Peyer's patch (tissue), 4 donors: ENCODE results near the gene TMEM256. TPM values are rescaled to one million over a fixed set of nuclear protein-coding genes. Genes with fewer than 3 reads are reported as not detected.

ENCODE experiments used
- DNase-seq, 3 donors: peaks; one replicate each; pipeline ENCODE4 v3.0.0-alpha.2; 2017 to 2019
- H3K27ac ChIP-seq, 4 donors: fragments of 200-600 bp; sonication (generic); one replicate each; pipeline ENCODE4 v1.5.1; 2016 to 2019
- H3K27me3 ChIP-seq, 2 donors: fragments of 200-600 bp; sonication (generic); one replicate each; pipeline ENCODE4 v1.5.1; 2019
- H3K36me3 ChIP-seq, 3 donors: fragments of 200-600 bp; sonication (generic); one replicate each; pipeline ENCODE4 v1.5.1; 2016 to 2019
- H3K4me1 ChIP-seq, 4 donors: fragments of 200-600 bp; sonication (generic); one replicate each; pipeline ENCODE4 v1.5.1; 2016 to 2019
- H3K4me3 ChIP-seq, 4 donors: fragments of 200-600 bp; sonication (generic); 1 replicate in 3 of 4; 2 replicates in 1 of 4; pipeline ENCODE4 v1.5.1; 2016 to 2019; ENCODE audit warnings: mild to moderate bottlenecking in 1 of 4
- H3K9me3 ChIP-seq, 4 donors: fragments of 200-600 bp; sonication (generic); one replicate each; pipeline ENCODE4 v1.5.1; 2016 to 2019; ENCODE audit warnings: mild to moderate bottlenecking in 1 of 4
- POLR2A ChIP-seq, 2 donors: fragments of 450-650 bp; IDR thresholded peaks; one replicate each; pipeline ENCODE4 v1.5.1; 2017; ENCODE audit warnings: antibody characterized with exemption in 2 of 2, mild to moderate bottlenecking in 2 of 2, moderate library complexity in 2 of 2
- total RNA-seq, 4 donors: library from RNA; depleted of rRNA; stranded (reverse); fragments of >200 nt; gene quantifications; one replicate each; pipeline ENCODE4 v1.1.0, GENCODE V29; 2016
- TF ChIP-seq, protein P1 (sequence below), 6 experiments: fragments of 450-650 bp in 4 of 6; fragments of 200-600 bp in 2 of 6; sonication (generic) in 1 of 6; IDR thresholded peaks; one replicate each; pipeline ENCODE4 v1.5.1; 2017 to 2019; ENCODE audit warnings: antibody characterized with exemption in 6 of 6, mild to moderate bottlenecking in 3 of 6, moderate library complexity in 1 of 6

TMEM256 gene
- total RNA-seq, 4 donors from 2014 or later = 37.1 to 334 (median 126) TPM

DNA sequence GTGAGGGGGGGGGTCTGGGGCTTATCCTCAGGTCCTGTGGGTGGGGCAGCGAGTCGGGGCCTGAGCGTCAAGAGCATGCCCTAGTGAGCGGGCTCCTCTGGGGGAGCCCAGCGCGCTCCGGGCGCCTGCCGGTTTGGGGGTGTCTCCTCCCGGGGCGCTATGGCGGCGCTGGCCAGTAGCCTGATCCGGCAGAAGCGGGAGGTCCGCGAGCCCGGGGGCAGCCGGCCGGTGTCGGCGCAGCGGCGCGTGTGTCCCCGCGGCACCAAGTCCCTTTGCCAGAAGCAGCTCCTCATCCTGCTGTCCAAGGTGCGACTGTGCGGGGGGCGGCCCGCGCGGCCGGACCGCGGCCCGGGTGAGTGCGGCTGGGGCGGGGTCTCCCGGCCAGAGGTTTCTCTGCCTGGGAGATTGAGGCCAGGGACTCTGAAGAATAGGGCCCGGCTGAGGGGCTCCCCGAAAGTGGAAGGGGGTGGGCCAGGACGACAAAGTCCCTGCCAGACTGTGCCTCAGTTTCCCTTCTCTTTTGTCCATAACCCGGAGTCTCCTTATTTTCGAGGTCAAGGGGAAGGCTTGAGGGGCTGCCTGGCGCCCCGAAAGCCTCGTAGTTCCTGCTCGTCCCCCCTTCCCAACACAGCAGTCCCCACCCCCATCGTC, 35.7 kb upstream of the TMEM256 start, which contains the start of gene FGF11:
TSS of gene FGF11 (plus strand) at position 51 of the 651 bp plus-strand sequence. CDS start at position 160, 109 bp downstream.
- Histone ChIP-seq H3K4me1 (peaks cover 8 to 48% (median 30%) of the 10 kb centered on the region in 4 donors), H3K36me3 (no peaks in the 10 kb centered on the region), H3K4me3 (peak within 1 kb of the TSS; percentile 3 to 76 (median 55)), H3K27ac (peak within 1 kb of the TSS in 1 of 4 donors; percentile 78), H3K9me3 (no peaks in the 10 kb centered on the region), H3K27me3 (peaks cover 0 to 19% of the 10 kb centered on the region in 2 donors)
- no peak for DNase-seq
- no peak for TF ChIP-seq POLR2A (IDR thresholded peaks at IDR 0.05)
- TF ChIP-seq, protein P1, sequence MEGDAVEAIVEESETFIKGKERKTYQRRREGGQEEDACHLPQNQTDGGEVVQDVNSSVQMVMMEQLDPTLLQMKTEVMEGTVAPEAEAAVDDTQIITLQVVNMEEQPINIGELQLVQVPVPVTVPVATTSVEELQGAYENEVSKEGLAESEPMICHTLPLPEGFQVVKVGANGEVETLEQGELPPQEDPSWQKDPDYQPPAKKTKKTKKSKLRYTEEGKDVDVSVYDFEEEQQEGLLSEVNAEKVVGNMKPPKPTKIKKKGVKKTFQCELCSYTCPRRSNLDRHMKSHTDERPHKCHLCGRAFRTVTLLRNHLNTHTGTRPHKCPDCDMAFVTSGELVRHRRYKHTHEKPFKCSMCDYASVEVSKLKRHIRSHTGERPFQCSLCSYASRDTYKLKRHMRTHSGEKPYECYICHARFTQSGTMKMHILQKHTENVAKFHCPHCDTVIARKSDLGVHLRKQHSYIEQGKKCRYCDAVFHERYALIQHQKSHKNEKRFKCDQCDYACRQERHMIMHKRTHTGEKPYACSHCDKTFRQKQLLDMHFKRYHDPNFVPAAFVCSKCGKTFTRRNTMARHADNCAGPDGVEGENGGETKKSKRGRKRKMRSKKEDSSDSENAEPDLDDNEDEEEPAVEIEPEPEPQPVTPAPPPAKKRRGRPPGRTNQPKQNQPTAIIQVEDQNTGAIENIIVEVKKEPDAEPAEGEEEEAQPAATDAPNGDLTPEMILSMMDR (IDR thresholded peaks at IDR 0.05) = no peak

DNA sequence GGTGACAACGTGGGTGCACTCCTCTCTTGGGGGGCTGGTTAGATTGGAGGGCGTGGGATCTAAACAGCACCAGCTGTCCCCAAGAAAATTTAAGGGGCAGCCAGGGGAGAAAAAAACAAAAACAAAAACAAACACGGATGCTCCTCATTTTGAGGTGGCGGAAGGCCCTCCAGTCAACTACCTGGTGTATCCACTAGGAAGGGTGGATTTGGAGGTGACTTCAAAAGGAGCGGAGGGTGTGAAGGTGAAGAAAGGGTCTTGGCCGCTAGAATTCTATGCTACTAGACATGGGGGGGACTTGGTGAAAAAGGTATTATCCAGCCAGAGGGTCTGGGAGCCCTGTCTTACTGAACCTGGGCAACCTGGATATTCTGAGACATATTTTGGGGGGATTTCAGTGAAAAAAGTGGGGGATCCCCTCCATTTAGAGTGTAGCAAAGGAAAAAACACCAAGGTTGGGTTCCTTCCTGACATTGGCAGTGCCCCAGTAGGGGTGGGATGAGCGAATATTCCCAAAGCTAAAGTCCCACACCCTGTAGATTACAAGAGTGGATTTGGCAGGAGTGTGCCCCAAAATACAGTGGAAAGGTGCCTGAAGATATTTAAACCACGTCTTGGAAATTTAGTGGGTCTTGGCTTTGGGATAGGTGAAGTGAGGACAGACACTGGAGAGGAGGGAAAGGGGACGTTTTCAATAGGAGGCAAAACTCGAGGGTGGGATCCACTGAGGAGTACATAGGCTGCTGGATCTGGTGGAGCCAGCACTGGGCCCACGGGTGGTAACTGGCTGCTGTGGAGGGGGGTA, 35.0 kb upstream of the TMEM256 start:
- no peak for DNase-seq
- peaks cover 8 to 48% (median 30%) of the 10 kb centered on the region in 4 donors for H3K4me1 ChIP-seq
- peak overlapping the region in 1 of 4 donors; percentile 42 for H3K27ac ChIP-seq
- H3K4me3 ChIP-seq = peak overlapping the region in 1 of 4 donors; percentile 67
- H3K9me3 ChIP-seq = no peaks in the 10 kb centered on the region
- TF ChIP-seq POLR2A (IDR thresholded peaks at IDR 0.05) = no peak
- TF ChIP-seq, protein P1 (IDR thresholded peaks at IDR 0.05) = no peak
- H3K36me3 ChIP-seq = no peaks in the 10 kb centered on the region
- H3K27me3 ChIP-seq = peaks cover 0 to 19% of the 10 kb centered on the region in 2 donors

DNA sequence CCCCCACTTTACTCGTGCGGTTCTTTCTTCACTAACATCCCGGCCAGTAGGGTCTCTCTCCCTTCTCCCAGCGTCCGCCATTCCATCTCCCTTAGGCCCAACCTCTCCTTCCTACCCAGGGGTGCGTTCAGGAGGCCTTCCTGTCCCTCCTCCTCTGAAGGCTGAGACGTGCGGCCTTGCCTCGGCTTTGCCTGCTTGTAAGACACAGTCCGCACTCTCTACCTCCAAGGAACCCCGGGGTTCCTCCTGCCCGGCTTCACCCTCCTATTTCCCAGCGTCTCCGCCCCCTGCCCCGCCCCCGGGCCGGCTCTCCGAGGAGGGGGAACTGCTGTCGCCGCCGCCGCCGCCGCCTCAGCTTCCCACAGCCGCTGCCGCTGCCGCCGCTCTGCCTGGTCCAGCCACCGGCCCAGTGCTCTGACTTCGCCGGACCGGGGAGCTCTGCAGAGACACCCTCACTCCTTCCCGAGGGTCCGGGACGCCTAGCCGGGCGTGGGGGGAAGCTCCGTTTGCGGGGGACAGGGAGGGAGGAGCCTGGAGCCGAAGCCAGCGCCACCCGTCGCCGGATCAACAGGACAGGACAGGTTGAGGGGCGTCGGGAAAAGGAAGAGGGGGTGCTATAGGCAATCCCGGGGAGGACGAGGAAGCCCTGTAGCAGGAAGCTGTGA, 34.2 kb upstream of the TMEM256 start:
- H3K4me3 ChIP-seq = peak overlapping the region in 3 of 4 donors; percentile 36 to 76 (median 67)
- H3K9me3 ChIP-seq = no peaks in the 10 kb centered on the region
- peaks cover 0 to 19% of the 10 kb centered on the region in 2 donors for H3K27me3 ChIP-seq
- no peaks in the 10 kb centered on the region for H3K36me3 ChIP-seq
- peak overlapping the region in 1 of 4 donors; percentile 78 for H3K27ac ChIP-seq
- DNase-seq = peak; percentile 53 to 73 (median 68)
- TF ChIP-seq, protein P1 (IDR thresholded peaks at IDR 0.05) = no peak
- TF ChIP-seq POLR2A (IDR thresholded peaks at IDR 0.05) = no peak
- H3K4me1 ChIP-seq = peaks cover 8 to 48% (median 30%) of the 10 kb centered on the region in 4 donors

DNA sequence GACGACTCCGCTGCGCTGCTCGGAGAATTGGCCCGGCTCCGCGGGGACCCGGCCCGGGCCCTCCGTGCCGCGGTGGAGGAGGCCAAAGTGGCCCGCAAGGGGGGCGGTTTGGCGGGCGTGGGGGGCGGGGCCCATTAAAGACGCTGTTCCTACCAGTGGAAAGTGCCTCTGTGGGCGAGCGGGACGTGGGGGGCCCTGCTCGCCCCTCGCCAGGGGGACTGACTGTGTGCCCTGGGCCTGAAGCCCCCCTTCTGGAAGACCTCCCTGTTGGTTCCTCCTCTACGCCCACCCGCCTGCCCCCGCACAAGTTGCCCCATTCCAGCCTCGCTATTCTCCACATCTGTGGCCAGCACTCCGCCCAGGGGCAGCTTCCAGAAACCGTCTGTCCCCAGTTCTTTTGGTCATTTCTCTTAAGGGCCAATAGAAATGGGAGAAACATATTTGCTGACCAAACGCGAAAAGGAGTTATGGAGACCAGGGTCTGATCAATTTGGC, 33.5 kb upstream of the TMEM256 start:
- Histone ChIP-seq H3K36me3 (no peaks in the 10 kb centered on the region), H3K27me3 (peaks cover 0 to 19% of the 10 kb centered on the region in 2 donors), H3K9me3 (no peaks in the 10 kb centered on the region), H3K4me1 (peaks cover 8 to 48% (median 30%) of the 10 kb centered on the region in 4 donors), H3K27ac (peak overlapping the region in 3 of 4 donors; percentile 78 to 88 (median 80)), H3K4me3 (peak overlapping the region in 3 of 4 donors; percentile 49 to 76 (median 67))
- DNase-seq = no peak
- TF ChIP-seq POLR2A (IDR thresholded peaks at IDR 0.05) = no peak
- TF ChIP-seq, protein P1 (IDR thresholded peaks at IDR 0.05) = no peak
